Nephron progenitor cell (in vitro differentiated cells): ENCODE measurements around the gene GRM8.
A peak's percentile ranks its signal among the peaks of the same experiment; 100 is the strongest.

Experiments
- DNase-seq: peaks from one replicate; pipeline ENCODE4 v3.0.0; 2021
- H3K27ac Mint-ChIP-seq: 2 replicates; pipeline ENCODE4 v1.8.0; 2021; ENCODE audit warnings: mild to moderate bottlenecking, moderate library complexity, mixed read lengths
- H3K27me3 Mint-ChIP-seq: 2 replicates; pipeline ENCODE4 v1.8.0; 2021; ENCODE audit warnings: mild to moderate bottlenecking, low read depth, mixed read lengths; ENCODE audit not compliant: poor library complexity
- H3K36me3 Mint-ChIP-seq: 2 replicates; pipeline ENCODE4 v1.8.0; 2021; ENCODE audit warnings: low read depth, mixed read lengths
- H3K4me1 Mint-ChIP-seq: 2 replicates; pipeline ENCODE4 v1.8.0; 2021; ENCODE audit warnings: mixed read lengths
- H3K4me3 Mint-ChIP-seq: 2 replicates; pipeline ENCODE4 v1.8.0; 2021; ENCODE audit warnings: mild to moderate bottlenecking, moderate library complexity, mixed read lengths
- H3K9me3 Mint-ChIP-seq: 2 replicates; pipeline ENCODE4 v1.8.0; 2021; ENCODE audit warnings: mild to moderate bottlenecking, moderate library complexity, mixed read lengths
- CTCF ChIP-seq: fragments of 200-600 bp; sonication (generic); IDR thresholded peaks from 2 replicates; pipeline ENCODE4 v1.5.0; 2021; ENCODE audit warnings: antibody characterized with exemption

Gene GRM8

GRCh38 chr7:127040042-127040441 is 212.7 kb downstream of the GRM8 start:
- TF ChIP-seq CTCF, result no peak
- Mint-ChIP-seq H3K9me3 (peaks cover 3% of the 10 kb centered on the region), H3K27ac (no peak overlapping the region), H3K4me3 (no peak overlapping the region), H3K4me1 (peaks cover 6% of the 10 kb centered on the region), H3K27me3 (peaks cover 14% of the 10 kb centered on the region), H3K36me3 (no peaks in the 10 kb centered on the region)
- DNase-seq, result no peak

DNA sequence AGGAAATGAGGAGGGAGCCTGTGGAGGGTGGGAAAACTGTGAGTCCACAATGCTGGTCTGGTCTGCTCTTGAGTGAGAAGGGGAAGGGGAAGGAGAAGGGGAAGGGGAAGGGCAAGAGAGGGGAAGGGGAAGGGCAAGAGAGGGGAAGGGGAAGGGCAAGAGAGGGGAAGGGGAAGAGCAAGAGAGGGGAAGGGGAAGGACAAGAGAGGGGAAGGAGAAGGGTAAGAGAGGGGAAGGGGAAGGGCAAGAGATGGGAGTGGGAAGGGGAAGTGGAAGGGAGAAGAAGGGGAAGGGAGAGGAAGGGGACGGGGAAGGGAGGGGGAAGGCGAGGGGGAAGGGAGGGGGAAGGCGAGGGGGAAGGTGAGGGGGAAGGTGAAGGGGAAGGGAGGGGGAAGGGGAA is 213.2 kb downstream of the GRM8 start:
- H3K4me1 Mint-ChIP-seq, result peaks cover 7% of the 10 kb centered on the region
- peaks cover 3% of the 10 kb centered on the region for H3K9me3 Mint-ChIP-seq
- DNase-seq, result no peak
- H3K36me3 Mint-ChIP-seq, result no peaks in the 10 kb centered on the region
- H3K27ac Mint-ChIP-seq, result no peak overlapping the region
- no peak for TF ChIP-seq CTCF
- H3K27me3 Mint-ChIP-seq, result peaks cover 14% of the 10 kb centered on the region
- no peak overlapping the region for H3K4me3 Mint-ChIP-seq

DNA sequence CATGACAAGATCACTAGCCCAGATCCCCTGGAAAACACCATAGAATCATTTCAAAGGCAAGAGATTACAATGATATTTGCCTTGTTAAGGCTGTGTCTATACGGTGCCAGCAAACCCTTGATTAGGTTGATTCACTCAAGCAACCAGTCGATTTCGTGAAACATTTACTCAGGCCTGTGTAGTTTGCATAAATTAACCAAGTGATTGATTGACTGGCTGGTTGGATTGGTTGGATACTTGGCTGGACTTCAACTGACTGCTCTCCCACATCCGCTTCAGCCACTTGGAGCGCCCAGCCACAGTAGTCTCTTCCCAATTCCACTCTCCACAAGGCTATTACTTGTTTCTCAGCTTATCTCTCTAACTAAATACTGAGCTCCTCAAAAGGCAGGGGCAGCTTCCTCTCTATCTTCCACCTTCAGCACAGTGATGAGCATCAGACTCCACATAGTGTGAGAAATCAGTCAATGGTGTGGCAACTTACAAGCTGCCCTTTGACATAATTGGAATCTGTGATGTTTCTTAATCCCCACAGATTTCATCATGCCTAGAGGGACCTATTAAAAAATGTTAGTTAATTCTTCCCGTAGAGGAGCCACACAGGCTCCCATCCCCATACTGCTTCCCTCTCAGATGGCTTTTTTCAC is 217.4 kb downstream of the GRM8 start:
- DNase-seq, result no peak
- Mint-ChIP-seq H3K36me3 (no peaks in the 10 kb centered on the region), H3K27me3 (peaks cover 11% of the 10 kb centered on the region), H3K9me3 (no peaks in the 10 kb centered on the region), H3K27ac (peak overlapping the region; percentile 51), H3K4me1 (peaks cover 16% of the 10 kb centered on the region), H3K4me3 (no peak overlapping the region)
- no peak for TF ChIP-seq CTCF

GRCh38 chr7:127034186-127034806 is 218.4 kb downstream of the GRM8 start:
- no peak for DNase-seq
- TF ChIP-seq CTCF, result no peak
- Mint-ChIP-seq H3K4me1 (peaks cover 16% of the 10 kb centered on the region), H3K27me3 (peaks cover 11% of the 10 kb centered on the region), H3K9me3 (no peaks in the 10 kb centered on the region), H3K36me3 (no peaks in the 10 kb centered on the region), H3K4me3 (no peak overlapping the region), H3K27ac (no peak overlapping the region)

DNA sequence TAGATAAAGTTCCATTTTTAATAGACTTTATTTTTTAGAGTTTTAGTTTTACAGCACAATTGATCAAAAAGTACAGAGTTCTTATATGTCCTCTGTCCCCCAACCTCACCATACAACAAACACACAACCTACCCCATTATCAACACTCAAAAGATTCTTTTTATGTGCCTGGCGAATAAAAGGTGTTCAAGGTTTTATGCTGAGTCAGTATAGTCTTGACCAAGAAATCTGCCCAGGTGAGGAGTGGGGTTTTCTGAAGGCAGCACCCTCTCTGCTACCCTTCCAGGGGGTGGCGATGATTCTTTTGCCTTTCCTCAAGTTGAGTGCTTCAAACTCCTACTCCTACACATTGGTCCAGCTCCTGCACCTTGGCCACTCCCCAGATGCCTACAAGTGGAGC is 222.9 kb downstream of the GRM8 start:
- Mint-ChIP-seq H3K4me3 (no peak overlapping the region), H3K4me1 (peaks cover 11% of the 10 kb centered on the region), H3K9me3 (peaks cover 7% of the 10 kb centered on the region), H3K36me3 (no peaks in the 10 kb centered on the region), H3K27ac (no peak overlapping the region), H3K27me3 (peaks cover 3% of the 10 kb centered on the region)
- no peak for DNase-seq
- TF ChIP-seq CTCF, result no peak

GRCh38 chr7:127021857-127022256 is 230.9 kb downstream of the GRM8 start:
- TF ChIP-seq CTCF, result no peak
- H3K4me3 Mint-ChIP-seq, result no peak overlapping the region
- no peaks in the 10 kb centered on the region for H3K9me3 Mint-ChIP-seq
- H3K36me3 Mint-ChIP-seq, result no peaks in the 10 kb centered on the region
- H3K4me1 Mint-ChIP-seq, result no peaks in the 10 kb centered on the region
- no peak for DNase-seq
- no peaks in the 10 kb centered on the region for H3K27me3 Mint-ChIP-seq
- H3K27ac Mint-ChIP-seq, result no peak overlapping the region
